GM21529 (cell line): ENCODE measurements around the gene OR14A16.

Experiments used
- ATAC-seq: cut with Tn5 transposase; IDR thresholded peaks from one replicate; pipeline ENCODE4 v1.9.1; 2021; ENCODE audit not compliant: unreplicated experiment

The OR14A16 gene

GRCh38 chr1:247769603-247770002 is 54.3 kb downstream of the OR14A16 start:
- ATAC-seq: no peak
